ENCODE results near the gene ZDHHC1. TPM values are rescaled to one million over a fixed set of nuclear protein-coding genes. Genes with fewer than 3 reads are reported as not detected.

Gene ZDHHC1
- total and polyA plus RNA-seq, 4 donors, result 0.33 to 1.6 (median 1.1) TPM

GRCh38 chr16:67431775-67432505, 15.7 kb upstream of the ZDHHC1 start:
- TF ChIP-seq REST (IDR thresholded peaks at IDR 0.05), result no peak
- TF ChIP-seq RAD21 (IDR thresholded peaks at IDR 0.05), result no peak
- TF ChIP-seq JUND (IDR thresholded peaks at IDR 0.05), result no peak
- TF ChIP-seq ATF3 (IDR thresholded peaks at IDR 0.05), result no peak
- no peak for TF ChIP-seq CTCF (IDR thresholded peaks at IDR 0.05; ENCODE audit: low read depth, low read length, missing input control)
- no peak for TF ChIP-seq TAF1 (conservative IDR thresholded peaks at IDR 0.05)
- no peak for TF ChIP-seq EGR1 (IDR thresholded peaks at IDR 0.05; ENCODE audit: low read depth in 2 of 2)
- peak; percentile 36 for TF ChIP-seq NR2F2 (IDR thresholded peaks at IDR 0.05)
- TF ChIP-seq RXRA (IDR thresholded peaks at IDR 0.05), result peak in 1 of 2 donors; percentile 10
- no peak for TF ChIP-seq GABPA (IDR thresholded peaks at IDR 0.05 in 1 of 2, conservative IDR thresholded peaks at IDR 0.05 in 1 of 2)
- Histone ChIP-seq H3K4me1 (ENCODE audit: control insufficient read depth in 4 of 4, insufficient read depth in 4 of 4, low read length in 3 of 4) (peaks cover 13 to 42% (median 38%) of the 10 kb centered on the region in 4 donors), H3K9ac (ENCODE audit: low read depth in 1 of 2, low read length in 2 of 2) (peak overlapping the region in 1 of 2 donors; percentile 33), H3K27me3 (ENCODE audit: control insufficient read depth in 4 of 4, insufficient read depth in 4 of 4, low read length in 3 of 4) (no peaks in the 10 kb centered on the region), H3K9me3 (ENCODE audit: control insufficient read depth in 4 of 4, low read length in 3 of 4) (no peaks in the 10 kb centered on the region), H3K4me3 (ENCODE audit: low read depth in 1 of 3, low read length in 3 of 3) (peak overlapping the region; percentile 51 to 54 (median 53)), H3K36me3 (ENCODE audit: control insufficient read depth in 4 of 4, insufficient read depth in 3 of 4, low read depth in 1 of 4, low read length in 3 of 4) (peaks cover 0 to 2% (median 0%) of the 10 kb centered on the region in 4 donors), H3K27ac (ENCODE audit: low read depth in 1 of 2, low read length in 2 of 2) (peak overlapping the region in 1 of 2 donors; percentile 67)
- WGBS, result 39% methylated on average over 13 of the region's 13 CpGs
- DNase-seq (ENCODE audit: low spot score), result no peak

GRCh38 chr16:67430977-67431774, 14.9 kb upstream of the ZDHHC1 start, which contains the start of gene HSD11B2:
Gene HSD11B2 (plus strand): TSS chr16:67431121. CDS start chr16:67431249, 128 bp downstream.
- under 1% methylated on average over 87 of the region's 87 CpGs for WGBS
- Histone ChIP-seq H3K4me3 (ENCODE audit: low read depth in 1 of 3, low read length in 3 of 3) (peak within 1 kb of the TSS; percentile 51 to 54 (median 53)), H3K27me3 (ENCODE audit: control insufficient read depth in 4 of 4, insufficient read depth in 4 of 4, low read length in 3 of 4) (no peaks in the 10 kb centered on the region), H3K27ac (ENCODE audit: low read depth in 1 of 2, low read length in 2 of 2) (peak within 1 kb of the TSS; percentile 64 to 80), H3K4me1 (ENCODE audit: control insufficient read depth in 4 of 4, insufficient read depth in 4 of 4, low read length in 3 of 4) (peaks cover 13 to 42% (median 38%) of the 10 kb centered on the region in 4 donors), H3K9me3 (ENCODE audit: control insufficient read depth in 4 of 4, low read length in 3 of 4) (no peaks in the 10 kb centered on the region), H3K36me3 (ENCODE audit: control insufficient read depth in 4 of 4, insufficient read depth in 3 of 4, low read depth in 1 of 4, low read length in 3 of 4) (no peaks in the 10 kb centered on the region), H3K9ac (ENCODE audit: low read depth in 1 of 2, low read length in 2 of 2) (peak within 1 kb of the TSS in 1 of 2 donors; percentile 33)
- peak; percentile 62 for DNase-seq (ENCODE audit: low spot score)
- TF ChIP-seq RXRA (IDR thresholded peaks at IDR 0.05) (no peak), TAF1 (conservative IDR thresholded peaks at IDR 0.05) (no peak), HNF4A (conservative IDR thresholded peaks at IDR 0.05) (no peak), YY1 (IDR thresholded peaks at IDR 0.05) (no peak), MAX (IDR thresholded peaks at IDR 0.05) (no peak), CTCF (IDR thresholded peaks at IDR 0.05; ENCODE audit: low read depth, low read length, missing input control) (peak; percentile 7)
